Neural progenitor cell (in vitro differentiated cells): Measurements from ENCODE around the gene CELF6. TPM values are rescaled to one million over a fixed set of nuclear protein-coding genes. Genes with fewer than 3 reads are reported as not detected.

Source experiments
- DNase-seq: peaks from one replicate; pipeline ENCODE4 v3.0.0-alpha.2; 2016; ENCODE audit warnings: low spot score
- H2AFZ ChIP-seq: fragments of 200-600 bp; sonication (generic); replicated peaks from 2 replicates; pipeline ENCODE4 v1.6.1; 2016; ENCODE audit warnings: antibody characterized with exemption
- H3F3A ChIP-seq: fragments of 200-600 bp; sonication (generic); 2 replicates; pipeline ENCODE4 v1.6.1; 2016; ENCODE audit warnings: antibody characterized with exemption, low read depth
- H3K27ac ChIP-seq: fragments of 200-600 bp; sonication (generic); 2 replicates; pipeline ENCODE4 v1.5.1; 2016; ENCODE audit warnings: mild to moderate bottlenecking
- H3K27me3 ChIP-seq: fragments of 200-600 bp; sonication (generic); 2 replicates; pipeline ENCODE4 v1.6.1; 2016; ENCODE audit warnings: mild to moderate bottlenecking, moderate library complexity
- H3K36me3 ChIP-seq: fragments of 200-600 bp; sonication (generic); 2 replicates; pipeline ENCODE4 v1.5.1; 2016
- H3K4me1 ChIP-seq: fragments of 200-600 bp; sonication (generic); 2 replicates; pipeline ENCODE4 v1.6.1; 2016; ENCODE audit warnings: mixed run types
- H3K4me2 ChIP-seq: fragments of 200-600 bp; sonication (generic); 2 replicates; pipeline ENCODE4 v1.6.1; 2016
- H3K4me3 ChIP-seq: fragments of 200-600 bp; sonication (generic); 2 replicates; pipeline ENCODE4 v1.5.1; 2016
- H3K79me2 ChIP-seq: fragments of 200-600 bp; sonication (generic); 2 replicates; pipeline ENCODE4 v1.6.1; 2016; ENCODE audit warnings: low read depth
- H3K9ac ChIP-seq: fragments of 200-600 bp; sonication (generic); 2 replicates; pipeline ENCODE4 v1.6.1; 2016
- H3K9me3 ChIP-seq: fragments of 200-600 bp; sonication (generic); 2 replicates; pipeline ENCODE4 v1.5.1; 2016; ENCODE audit warnings: low read depth
- H4K20me1 ChIP-seq: fragments of 200-600 bp; sonication (generic); 2 replicates; pipeline ENCODE4 v1.6.1; 2016; ENCODE audit warnings: low read depth
- H3K27ac Mint-ChIP-seq: 3 replicates; pipeline ENCODE4 v1.8.0; 2021; ENCODE audit warnings: mixed read lengths
- H3K27me3 Mint-ChIP-seq: 2 replicates; pipeline ENCODE4 v1.8.0; 2022; ENCODE audit warnings: low read depth, mild to moderate bottlenecking, inconsistent platforms, moderate library complexity, mixed read lengths; ENCODE audit not compliant: insufficient read depth
- H3K36me3 Mint-ChIP-seq: 3 replicates; pipeline ENCODE4 v1.8.0; 2021; ENCODE audit warnings: mixed read lengths
- H3K4me1 Mint-ChIP-seq: 3 replicates; pipeline ENCODE4 v1.8.0; 2021; ENCODE audit warnings: mixed read lengths
- H3K4me3 Mint-ChIP-seq: 3 replicates; pipeline ENCODE4 v1.8.0; 2021; ENCODE audit warnings: mild to moderate bottlenecking, moderate library complexity, mixed read lengths
- H3K9me3 Mint-ChIP-seq: 3 replicates; pipeline ENCODE4 v1.8.0; 2020; ENCODE audit warnings: mixed read lengths
- CTCF ChIP-seq: fragments of 200-600 bp; sonication (generic); IDR thresholded peaks from 2 replicates; pipeline ENCODE4 v1.5.1; 2017; ENCODE audit warnings: antibody characterized with exemption, mild to moderate bottlenecking
- EZH2 ChIP-seq: fragments of 200-600 bp; sonication (generic); IDR thresholded peaks from 2 replicates; pipeline ENCODE4 v1.6.1; 2017; ENCODE audit warnings: antibody characterized with exemption, mild to moderate bottlenecking, moderate library complexity
- EZH2phosphoT487 ChIP-seq: fragments of 200-600 bp; sonication (generic); IDR thresholded peaks from 2 replicates; pipeline ENCODE4 v1.6.1; 2017; ENCODE audit warnings: antibody characterized with exemption
- total RNA-seq: library from RNA; depleted of rRNA; stranded (reverse); fragments of >200 nt; gene quantifications from 2 replicates; pipeline ENCODE4 v1.2.3, GENCODE V29; 2015; ENCODE audit warnings: low replicate concordance

The CELF6 gene
- total RNA-seq, 1 donor from 2014 or later: 0.95 TPM

DNA sequence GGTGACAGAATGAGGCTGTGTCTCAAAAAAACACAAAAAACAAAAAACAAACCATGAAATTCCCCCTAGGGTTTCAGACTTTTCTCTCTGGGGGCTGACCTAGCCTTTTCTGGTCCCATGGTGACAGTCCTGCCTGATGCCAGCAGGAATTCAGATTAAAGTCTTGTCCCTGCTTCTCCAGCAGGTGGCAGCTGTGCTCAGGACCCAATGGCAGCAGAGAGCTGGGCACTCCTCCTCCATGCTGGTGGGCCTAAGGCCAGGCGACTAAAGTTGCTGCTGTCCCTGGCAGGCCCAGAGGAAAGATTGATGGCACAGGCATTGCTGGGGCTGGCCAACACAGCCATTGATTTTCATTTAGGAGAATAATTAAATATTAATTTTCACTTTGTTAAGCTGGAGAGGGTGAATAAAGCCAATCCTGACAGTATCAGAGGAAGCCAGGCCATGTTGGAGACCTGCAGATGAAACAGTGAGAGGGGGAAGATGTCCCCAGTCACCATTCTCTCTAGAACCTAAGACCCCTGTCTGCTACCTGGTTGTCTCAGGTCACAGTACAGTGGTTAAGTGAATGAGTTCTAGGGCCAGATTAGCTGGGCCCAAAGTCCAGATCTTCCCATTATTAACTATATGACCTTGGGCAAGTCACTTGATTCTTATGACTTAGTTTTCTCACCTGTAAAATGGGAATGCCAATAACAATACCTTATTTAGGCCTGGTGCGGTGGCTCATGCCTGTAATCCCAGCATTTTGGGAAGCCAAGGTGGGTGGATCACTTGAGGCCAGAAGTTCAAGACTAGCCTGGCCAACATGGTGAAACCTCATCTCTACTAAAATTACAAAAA, 7.1 kb downstream of the CELF6 start:
- Histone ChIP-seq H3K9me3 (no peaks in the 10 kb centered on the region), H4K20me1 (peaks cover 2% of the 10 kb centered on the region), H3K9ac (no peak overlapping the region), H2AFZ (no peak overlapping the region), H3K27me3 (peaks cover 70% of the 10 kb centered on the region), H3K36me3 (no peaks in the 10 kb centered on the region), H3K4me2 (no peak overlapping the region), H3K4me1 (no peaks in the 10 kb centered on the region), H3K79me2 (no peaks in the 10 kb centered on the region), H3F3A (no peaks in the 10 kb centered on the region), H3K27ac (no peak overlapping the region), H3K4me3 (no peak overlapping the region)
- DNase-seq: peak; percentile 82
- no peak overlapping the region for H3K27ac Mint-ChIP-seq
- H3K9me3 Mint-ChIP-seq: no peaks in the 10 kb centered on the region
- no peaks in the 10 kb centered on the region for H3K36me3 Mint-ChIP-seq
- no peak for TF ChIP-seq EZH2phosphoT487
- peak; percentile 82 for TF ChIP-seq CTCF
- H3K27me3 Mint-ChIP-seq: peaks cover 22% of the 10 kb centered on the region
- H3K4me1 Mint-ChIP-seq: no peaks in the 10 kb centered on the region
- no peak overlapping the region for H3K4me3 Mint-ChIP-seq

- Mint-ChIP-seq H3K9me3 (no peaks in the 10 kb centered on the region), H3K36me3 (no peaks in the 10 kb centered on the region), H3K4me1 (peaks cover 19% of the 10 kb centered on the region), H3K27me3 (peaks cover 23% of the 10 kb centered on the region), H3K4me3 (no peak overlapping the region), H3K27ac (no peak overlapping the region)
- no peaks in the 10 kb centered on the region for H3F3A ChIP-seq
- H3K27ac ChIP-seq: no peak overlapping the region
- no peak overlapping the region for H3K4me2 ChIP-seq
- H3K36me3 ChIP-seq: no peaks in the 10 kb centered on the region
- no peaks in the 10 kb centered on the region for H3K9me3 ChIP-seq
- no peak overlapping the region for H2AFZ ChIP-seq
- H3K4me3 ChIP-seq: no peak overlapping the region
- H3K9ac ChIP-seq: no peak overlapping the region
- H4K20me1 ChIP-seq: no peaks in the 10 kb centered on the region
- no peaks in the 10 kb centered on the region for H3K79me2 ChIP-seq
- H3K27me3 ChIP-seq: peaks cover 82% of the 10 kb centered on the region
- TF ChIP-seq EZH2phosphoT487: no peak
- no peak for TF ChIP-seq EZH2
- TF ChIP-seq CTCF: no peak
- no peaks in the 10 kb centered on the region for H3K4me1 ChIP-seq
- no peak for DNase-seq
Measured at GRCh38 chr15:72307026-72307425, 12.9 kb downstream of the CELF6 start.

- H3K27ac Mint-ChIP-seq: no peak overlapping the region
- Histone ChIP-seq H4K20me1 (no peaks in the 10 kb centered on the region), H3K9ac (no peak overlapping the region), H3K4me3 (no peak overlapping the region), H3K27me3 (peaks cover 76% of the 10 kb centered on the region), H3K4me2 (no peak overlapping the region), H3K79me2 (no peaks in the 10 kb centered on the region), H3K9me3 (no peaks in the 10 kb centered on the region), H2AFZ (no peak overlapping the region), H3K4me1 (no peaks in the 10 kb centered on the region), H3F3A (no peaks in the 10 kb centered on the region), H3K36me3 (no peaks in the 10 kb centered on the region), H3K27ac (no peak overlapping the region)
- no peak overlapping the region for H3K4me3 Mint-ChIP-seq
- H3K27me3 Mint-ChIP-seq: peaks cover 27% of the 10 kb centered on the region
- DNase-seq: peak; percentile 76
- TF ChIP-seq CTCF (no peak), EZH2 (no peak), EZH2phosphoT487 (no peak)
- H3K36me3 Mint-ChIP-seq: no peaks in the 10 kb centered on the region
- H3K9me3 Mint-ChIP-seq: no peaks in the 10 kb centered on the region
- peaks cover 19% of the 10 kb centered on the region for H3K4me1 Mint-ChIP-seq
Measured at GRCh38 chr15:72306211-72306785, 13.7 kb downstream of the CELF6 start.
